ENCODE measurements around the gene AMELX.

Gene AMELX

GRCh38 chrX:11293113-11293512, at the start of gene AMELX:
Gene AMELX (plus strand): TSS chrX:11293413. CDS start chrX:11294789, 1,376 bp downstream.
- no peak for DNase-seq (ENCODE audit: low read depth in 1 of 2, low spot score in 1 of 2)

DNA sequence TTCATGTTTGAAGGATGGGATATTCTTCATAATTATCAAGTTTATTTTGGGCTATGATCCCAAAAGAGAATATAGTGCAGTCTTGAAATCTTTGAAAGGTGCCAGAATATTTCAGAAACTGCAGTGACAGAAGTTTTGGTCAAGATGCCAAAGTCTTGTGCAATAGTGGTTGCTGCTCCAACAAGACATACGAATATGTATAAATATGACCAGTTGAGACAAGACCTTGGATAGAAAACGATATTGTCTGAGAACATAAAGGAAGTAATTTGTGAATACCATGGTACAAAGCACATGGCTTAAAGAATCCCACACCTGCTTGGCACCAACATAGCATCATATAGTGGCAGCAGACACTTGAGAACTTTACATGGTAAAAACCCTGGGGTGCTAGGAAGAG, 48.6 kb upstream of the AMELX start:
- no peak for DNase-seq (ENCODE audit: low read depth in 1 of 2, low spot score in 1 of 2)

GRCh38 chrX:11254417-11255109, 38.6 kb upstream of the AMELX start:
- no peak for DNase-seq (ENCODE audit: low read depth in 1 of 2, low spot score in 1 of 2)

- DNase-seq (ENCODE audit: low read depth in 1 of 2, low spot score in 1 of 2) = no peak
Observed at GRCh38 chrX:11257290-11257689, 35.9 kb upstream of the AMELX start.

DNA sequence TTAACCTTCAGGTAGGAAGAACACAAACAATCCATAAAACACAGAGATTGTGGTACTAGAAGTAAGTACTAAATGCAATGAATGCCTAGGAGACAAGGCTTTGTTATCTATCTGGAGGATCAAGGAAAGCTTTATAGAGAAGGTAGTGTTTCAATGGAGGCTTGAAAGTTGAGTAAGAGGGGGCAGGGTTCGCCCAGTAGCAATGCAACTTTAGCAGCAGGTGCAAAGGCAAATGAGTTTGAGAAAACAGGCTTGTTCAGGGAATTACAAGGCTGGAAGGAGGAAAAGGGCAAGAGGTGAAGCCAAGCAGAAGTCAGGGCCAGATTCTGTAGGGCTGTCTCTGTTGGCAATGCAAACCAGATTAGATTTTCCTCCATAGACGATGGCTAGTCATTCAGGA, 35.5 kb upstream of the AMELX start:
- no peak for DNase-seq (ENCODE audit: low read depth in 1 of 2, low spot score in 1 of 2)

GRCh38 chrX:11259437-11259836, 33.8 kb upstream of the AMELX start:
- no peak for DNase-seq (ENCODE audit: low read depth in 1 of 2, low spot score in 1 of 2)

- no peak for DNase-seq (ENCODE audit: low read depth in 1 of 2, low spot score in 1 of 2)
Observed at GRCh38 chrX:11261260-11261659, 32.0 kb upstream of the AMELX start.

DNA sequence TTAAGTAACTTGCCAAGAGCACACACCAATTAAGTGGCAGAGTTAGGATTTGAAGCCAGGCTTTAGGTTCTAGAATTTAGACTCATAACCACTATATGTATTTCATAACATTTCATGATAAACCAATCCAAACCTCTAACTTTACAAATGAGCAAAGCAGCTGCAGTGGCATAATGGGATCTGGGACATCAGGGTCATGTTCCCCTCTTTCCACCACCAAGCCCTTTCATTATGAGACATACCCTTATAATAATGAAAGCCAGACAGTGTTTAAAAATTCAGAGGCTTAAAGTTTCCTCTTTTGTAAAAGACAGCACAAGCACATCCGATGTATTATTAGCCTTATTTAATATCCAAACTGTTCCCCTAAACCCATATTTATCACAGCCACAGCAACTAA, 28.3 kb upstream of the AMELX start:
- no peak for DNase-seq (ENCODE audit: low read depth in 1 of 2, low spot score in 1 of 2)

DNA sequence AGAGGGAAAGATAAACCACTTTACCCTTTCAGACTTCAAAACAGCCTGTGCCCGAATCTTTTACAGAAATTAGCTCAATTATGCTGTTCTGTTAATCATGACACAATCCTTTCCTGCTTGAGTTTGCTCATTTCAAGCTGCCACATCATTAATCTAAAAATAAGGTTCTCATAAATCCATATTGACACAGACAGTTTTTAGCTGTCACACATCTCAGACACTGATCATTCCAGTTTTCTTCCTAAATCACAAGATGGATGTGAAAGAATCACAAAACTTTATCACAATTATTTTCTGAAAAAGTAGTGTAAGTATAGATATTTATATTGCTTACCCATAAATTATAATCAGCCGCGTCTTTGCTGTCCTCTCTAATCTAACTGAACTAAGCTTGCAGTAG, 27.9 kb upstream of the AMELX start:
- no peak for DNase-seq (ENCODE audit: low read depth in 1 of 2, low spot score in 1 of 2)

DNA sequence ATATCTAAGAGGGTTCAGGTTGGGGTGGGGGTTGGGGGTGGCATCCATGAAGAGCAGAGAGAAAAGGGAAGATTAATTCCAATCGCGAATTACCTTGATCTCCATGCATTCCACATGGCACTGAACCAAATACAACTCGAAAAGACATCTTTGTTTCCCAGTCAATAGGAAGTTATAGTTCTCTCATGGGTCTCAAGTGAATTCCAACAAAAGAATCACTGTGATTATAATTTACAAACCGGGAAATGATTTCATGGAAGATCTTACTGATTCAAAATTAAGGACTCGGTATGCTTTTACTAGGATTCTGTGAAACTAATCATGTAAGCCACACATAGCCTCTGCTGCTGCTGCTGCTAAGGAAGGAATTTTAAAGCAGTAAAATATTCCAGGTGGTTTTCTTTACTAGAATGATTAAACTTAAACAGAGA, 26.6 kb upstream of the AMELX start:
- no peak for DNase-seq (ENCODE audit: low read depth in 1 of 2, low spot score in 1 of 2)

DNA sequence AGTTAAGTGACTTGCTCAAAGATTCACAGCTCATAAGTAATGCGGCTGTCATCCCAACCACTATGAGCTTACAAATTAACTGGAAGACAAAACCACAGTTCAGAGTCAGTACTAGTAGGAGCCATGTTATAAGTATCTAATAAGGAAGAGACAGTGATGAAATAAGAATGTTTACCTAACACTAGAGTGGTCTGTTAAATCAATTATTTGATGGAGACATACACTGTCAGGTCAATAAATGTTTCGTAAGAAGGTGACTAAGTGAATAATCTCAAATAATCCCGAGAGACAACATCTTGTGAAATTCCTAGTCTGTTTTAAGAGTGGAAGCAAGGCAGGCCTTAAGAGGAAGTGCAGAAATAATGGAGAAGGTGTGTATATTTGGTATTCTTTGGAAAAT, 25.8 kb upstream of the AMELX start:
- DNase-seq (ENCODE audit: low read depth in 1 of 2, low spot score in 1 of 2) = no peak

DNA sequence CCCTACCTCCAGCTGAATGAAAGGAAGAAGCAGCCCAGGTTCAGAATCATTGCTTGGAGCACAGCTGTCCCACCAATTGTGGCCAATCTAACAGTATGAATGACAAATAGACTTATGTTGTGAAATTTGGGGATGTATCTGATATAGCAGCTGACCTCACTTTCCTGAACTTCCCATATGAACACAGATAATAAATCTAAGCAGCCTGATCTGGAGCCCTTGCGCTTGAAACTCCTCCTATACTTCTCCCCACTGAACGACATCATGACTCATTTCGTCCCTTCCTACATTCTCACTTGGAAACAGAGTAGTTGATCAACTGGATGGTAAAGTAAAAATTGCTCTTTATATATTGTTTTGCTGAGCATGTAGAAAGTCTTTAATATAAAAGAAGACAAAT, 24.2 kb upstream of the AMELX start:
- no peak for DNase-seq (ENCODE audit: low read depth in 1 of 2, low spot score in 1 of 2)

DNA sequence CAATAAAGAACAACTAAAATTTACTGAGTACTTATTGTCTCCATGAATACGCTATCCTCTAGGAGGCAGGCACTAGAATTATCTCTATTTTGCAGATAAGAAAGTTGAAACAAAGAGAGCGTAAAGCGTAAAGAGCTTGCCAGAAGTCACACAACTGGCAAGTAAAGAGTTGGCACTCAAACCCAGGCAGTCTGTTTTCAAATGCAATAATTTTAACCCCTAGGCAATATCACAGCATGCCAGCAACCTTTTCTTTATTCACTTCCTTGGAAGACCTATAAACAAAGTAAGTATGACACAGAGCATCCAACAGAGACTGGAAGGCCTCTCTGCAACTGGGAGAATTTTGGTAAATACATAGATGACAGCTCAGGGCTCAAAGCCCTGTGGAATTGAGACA, 23.2 kb upstream of the AMELX start:
- DNase-seq (ENCODE audit: low read depth in 1 of 2, low spot score in 1 of 2) = no peak

DNA sequence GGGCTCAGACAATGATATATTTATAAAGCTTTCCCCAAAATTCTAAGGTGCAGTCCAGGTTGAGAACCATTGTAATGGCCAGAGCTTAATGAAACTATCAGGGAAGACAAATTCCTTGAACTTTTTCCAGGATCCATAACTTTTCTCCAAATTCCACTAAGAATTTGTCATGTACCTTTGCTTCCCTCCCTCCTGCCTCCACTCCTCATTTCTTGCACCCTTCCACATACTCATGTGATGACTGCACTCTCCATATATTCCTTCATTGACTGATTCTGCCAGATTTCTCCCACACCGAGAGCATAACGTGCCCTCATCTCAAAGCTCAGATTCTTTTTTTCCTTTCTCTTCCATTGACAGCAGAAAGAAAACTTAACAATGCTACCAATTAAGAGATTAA, 20.9 kb upstream of the AMELX start:
- no peak for DNase-seq (ENCODE audit: low read depth in 1 of 2, low spot score in 1 of 2)

- DNase-seq (ENCODE audit: low read depth in 1 of 2, low spot score in 1 of 2) = no peak
Observed at GRCh38 chrX:11272863-11273262, 20.4 kb upstream of the AMELX start.

DNA sequence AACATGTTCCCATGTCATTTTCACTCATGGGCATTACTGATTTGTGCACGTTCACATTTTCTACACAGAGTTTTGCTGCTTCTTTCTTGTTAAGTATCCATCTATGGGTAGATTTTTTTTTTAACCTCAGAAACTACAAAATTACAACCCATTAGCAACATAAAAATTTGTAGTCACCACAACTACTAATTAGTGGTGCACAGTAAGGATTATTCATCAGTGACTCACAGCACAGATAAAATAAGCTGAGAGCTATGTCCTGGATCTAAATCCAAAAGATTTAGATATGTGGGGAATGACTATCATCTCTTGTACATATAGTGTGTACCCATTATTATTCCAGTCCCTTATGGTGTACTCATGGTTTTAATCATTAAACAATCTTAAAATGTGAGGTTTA, 19.7 kb upstream of the AMELX start:
- no peak for DNase-seq (ENCODE audit: low read depth in 1 of 2, low spot score in 1 of 2)

GRCh38 chrX:11282043-11282442, 11.2 kb upstream of the AMELX start:
- no peak for DNase-seq (ENCODE audit: low read depth in 1 of 2, low spot score in 1 of 2)

- no peak for DNase-seq (ENCODE audit: low read depth in 1 of 2, low spot score in 1 of 2)
Observed at GRCh38 chrX:11285651-11286050, 7.6 kb upstream of the AMELX start.

DNA sequence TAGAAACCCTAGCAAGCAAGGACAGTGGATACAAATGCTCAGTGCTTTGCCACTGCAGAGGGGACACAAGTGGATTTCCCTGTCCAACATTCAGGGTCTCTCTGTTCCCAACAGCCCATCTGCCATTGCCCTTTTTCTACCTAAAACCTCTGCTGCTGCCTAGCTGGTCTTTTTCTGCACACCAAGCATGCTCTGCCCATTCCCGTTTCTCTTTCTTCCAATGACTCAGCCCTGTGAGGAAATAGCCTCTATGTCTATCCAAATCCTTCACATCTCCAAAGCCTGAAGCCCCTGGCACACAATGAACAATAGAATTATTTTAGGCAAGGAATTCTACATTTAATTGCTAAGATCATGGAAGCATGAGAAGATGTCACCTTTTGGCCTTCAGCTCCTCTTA, 5.7 kb upstream of the AMELX start:
- DNase-seq (ENCODE audit: low read depth in 1 of 2, low spot score in 1 of 2) = no peak

GRCh38 chrX:11290416-11291102, 2.7 kb upstream of the AMELX start:
- no peak for DNase-seq (ENCODE audit: low read depth in 1 of 2, low spot score in 1 of 2)

GRCh38 chrX:11296051-11296450, 2.8 kb downstream of the AMELX start:
- DNase-seq (ENCODE audit: low read depth in 1 of 2, low spot score in 1 of 2) = no peak

- no peak for DNase-seq (ENCODE audit: low read depth in 1 of 2, low spot score in 1 of 2)
Observed at GRCh38 chrX:11298600-11298999, 5.4 kb downstream of the AMELX start.

- DNase-seq (ENCODE audit: low read depth in 1 of 2, low spot score in 1 of 2) = no peak
Observed at GRCh38 chrX:11304829-11305228, 11.6 kb downstream of the AMELX start.
